HG02759 (cell line): ENCODE measurements around the gene RNF227.
"Not testable (repeated sequence)": the region's sequence is repeated elsewhere in the genome, so short reads cannot be mapped to it uniquely, and the experiment has no call there.

Experiments used
- ATAC-seq: cut with Tn5 transposase; IDR thresholded peaks from one replicate; pipeline ENCODE4 v1.9.1; 2021; ENCODE audit warnings: mild to moderate bottlenecking, moderate library complexity; ENCODE audit not compliant: unreplicated experiment

RNF227 gene

GRCh38 chr17:7864995-7865650 is 51.0 kb downstream of the RNF227 start:
- ATAC-seq: no peak

GRCh38 chr17:7864384-7864783 is 51.7 kb downstream of the RNF227 start:
- not testable (repeated sequence) for ATAC-seq
